GM12865 (cell line): ENCODE measurements around the gene TSNAX.

Experiments used
- DNase-seq: peaks from one replicate; pipeline ENCODE4 v3.0.0; 2010; ENCODE audit warnings: low read depth
- H3K4me3 ChIP-seq: 2 replicates; pipeline ENCODE4 v1.5.1; 2011; ENCODE audit warnings: mild to moderate bottlenecking, low read depth, low read length, control low read depth
- TF ChIP-seq, protein P1 (sequence below): IDR thresholded peaks from 2 replicates; pipeline ENCODE4 v1.5.1; 2011; ENCODE audit warnings: low read length, control low read depth, low read depth, inconsistent platforms; ENCODE audit not compliant: insufficient read depth; ENCODE audit errors: missing control alignments

Gene TSNAX

DNA sequence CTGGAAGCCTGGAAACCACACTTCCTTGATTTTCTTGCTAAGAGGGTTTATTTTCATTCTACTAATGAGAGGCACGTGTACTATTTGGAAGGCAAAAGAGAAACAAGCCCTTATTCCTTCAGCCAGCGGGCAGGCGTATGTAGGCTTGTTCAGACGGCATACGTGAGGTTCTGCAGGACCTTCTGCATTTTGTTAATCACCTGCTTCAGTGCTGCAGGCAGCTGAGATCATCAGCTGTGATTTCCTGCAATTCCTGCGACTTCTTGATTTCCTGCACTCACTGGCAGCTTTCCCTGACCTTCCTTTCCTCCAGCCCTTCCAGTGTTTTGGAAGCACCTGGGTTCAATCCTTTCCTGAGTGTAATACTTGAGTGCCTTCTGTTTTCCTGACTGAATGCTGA, 43.4 kb downstream of the TSNAX start:
- no peak overlapping the region for H3K4me3 ChIP-seq
- no peak for DNase-seq
- TF ChIP-seq, protein P1, sequence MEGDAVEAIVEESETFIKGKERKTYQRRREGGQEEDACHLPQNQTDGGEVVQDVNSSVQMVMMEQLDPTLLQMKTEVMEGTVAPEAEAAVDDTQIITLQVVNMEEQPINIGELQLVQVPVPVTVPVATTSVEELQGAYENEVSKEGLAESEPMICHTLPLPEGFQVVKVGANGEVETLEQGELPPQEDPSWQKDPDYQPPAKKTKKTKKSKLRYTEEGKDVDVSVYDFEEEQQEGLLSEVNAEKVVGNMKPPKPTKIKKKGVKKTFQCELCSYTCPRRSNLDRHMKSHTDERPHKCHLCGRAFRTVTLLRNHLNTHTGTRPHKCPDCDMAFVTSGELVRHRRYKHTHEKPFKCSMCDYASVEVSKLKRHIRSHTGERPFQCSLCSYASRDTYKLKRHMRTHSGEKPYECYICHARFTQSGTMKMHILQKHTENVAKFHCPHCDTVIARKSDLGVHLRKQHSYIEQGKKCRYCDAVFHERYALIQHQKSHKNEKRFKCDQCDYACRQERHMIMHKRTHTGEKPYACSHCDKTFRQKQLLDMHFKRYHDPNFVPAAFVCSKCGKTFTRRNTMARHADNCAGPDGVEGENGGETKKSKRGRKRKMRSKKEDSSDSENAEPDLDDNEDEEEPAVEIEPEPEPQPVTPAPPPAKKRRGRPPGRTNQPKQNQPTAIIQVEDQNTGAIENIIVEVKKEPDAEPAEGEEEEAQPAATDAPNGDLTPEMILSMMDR: no peak

DNA sequence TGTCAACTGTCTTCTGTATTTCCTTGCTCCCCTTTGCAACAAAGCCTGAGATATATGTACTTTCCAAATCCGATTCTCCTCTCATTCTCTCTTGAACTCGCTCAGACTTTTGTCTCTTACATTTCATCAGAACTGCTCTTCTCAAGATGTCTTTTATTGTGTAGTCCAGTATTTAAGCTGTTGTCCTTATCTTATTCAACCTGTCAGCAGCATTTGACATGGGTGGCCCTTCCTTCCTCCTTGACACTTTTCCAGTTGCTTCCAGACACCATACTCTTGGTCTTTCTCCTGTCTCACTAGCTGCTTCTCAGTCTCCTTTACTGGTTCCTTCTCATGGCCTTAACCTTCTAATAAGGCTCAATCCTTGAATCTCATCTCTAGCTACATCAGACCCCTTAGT, 47.0 kb downstream of the TSNAX start:
- TF ChIP-seq, protein P1: no peak
- DNase-seq: no peak

DNA sequence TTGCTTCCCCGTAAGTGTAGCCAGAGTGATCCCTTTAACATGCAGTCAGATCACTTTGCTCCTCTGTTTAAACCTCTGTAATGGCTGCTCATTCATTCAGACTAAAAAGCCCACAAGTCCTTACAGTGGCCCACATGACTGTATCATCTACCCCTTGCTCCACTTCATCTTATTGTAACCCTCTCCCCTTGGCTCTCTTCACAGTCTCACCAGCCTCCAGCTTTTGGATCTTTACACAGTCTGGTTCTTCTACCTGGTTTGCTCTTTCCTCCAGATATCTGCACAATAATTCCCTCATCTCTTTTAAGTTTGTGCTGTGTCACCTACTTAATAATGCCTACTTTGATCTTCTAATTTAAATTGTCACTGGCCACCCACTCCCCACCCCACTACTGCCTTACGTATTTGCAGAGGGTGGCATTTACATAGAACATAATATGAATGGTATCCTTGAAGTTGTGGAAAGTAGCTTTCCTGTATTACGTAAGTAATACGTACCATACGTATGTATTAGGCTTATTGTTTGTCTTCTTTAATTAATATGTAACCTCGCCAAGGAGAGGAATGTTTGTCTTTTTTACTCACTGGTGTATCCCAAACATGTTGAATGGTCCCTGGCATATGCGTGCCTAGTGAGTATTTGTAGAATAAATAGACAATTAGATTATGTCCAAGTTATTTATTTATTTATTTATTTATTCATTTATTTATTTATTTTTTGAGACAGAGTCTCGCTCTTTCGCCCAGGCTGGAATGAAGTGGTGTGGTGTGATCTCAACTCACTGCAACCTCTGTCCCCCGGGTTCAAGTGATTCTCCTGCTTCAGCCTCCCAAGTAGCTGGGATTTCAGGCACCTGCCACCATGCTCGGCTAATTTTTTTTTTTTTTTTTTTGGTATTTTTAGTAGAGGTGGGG, 48.6 kb downstream of the TSNAX start:
- DNase-seq: no peak
- no peak overlapping the region for H3K4me3 ChIP-seq
- TF ChIP-seq, protein P1: no peak

More for the DNA sequence above, 47.0 kb downstream of the TSNAX start:
- H3K4me3 ChIP-seq: no peak overlapping the region

DNA sequence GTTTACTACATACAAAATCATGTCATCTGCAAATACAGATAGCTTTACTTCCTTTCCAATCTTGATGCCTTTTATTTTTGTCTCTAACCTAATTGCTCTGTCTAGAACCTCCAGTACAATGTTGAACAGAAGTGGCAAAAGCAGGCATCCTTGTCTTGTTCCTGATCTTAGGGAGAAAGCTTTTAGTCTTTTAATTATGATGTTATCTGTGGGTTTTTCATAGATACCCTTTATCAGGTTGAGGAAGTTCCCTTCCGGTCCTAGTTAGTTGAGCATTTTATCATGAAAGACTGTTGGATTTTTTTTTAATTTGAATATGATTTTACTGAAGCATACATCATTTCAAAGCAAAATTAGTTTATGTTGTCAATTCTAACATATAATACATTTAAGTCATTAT, 52.4 kb downstream of the TSNAX start:
- DNase-seq: no peak
- TF ChIP-seq, protein P1: no peak
- no peak overlapping the region for H3K4me3 ChIP-seq

DNA sequence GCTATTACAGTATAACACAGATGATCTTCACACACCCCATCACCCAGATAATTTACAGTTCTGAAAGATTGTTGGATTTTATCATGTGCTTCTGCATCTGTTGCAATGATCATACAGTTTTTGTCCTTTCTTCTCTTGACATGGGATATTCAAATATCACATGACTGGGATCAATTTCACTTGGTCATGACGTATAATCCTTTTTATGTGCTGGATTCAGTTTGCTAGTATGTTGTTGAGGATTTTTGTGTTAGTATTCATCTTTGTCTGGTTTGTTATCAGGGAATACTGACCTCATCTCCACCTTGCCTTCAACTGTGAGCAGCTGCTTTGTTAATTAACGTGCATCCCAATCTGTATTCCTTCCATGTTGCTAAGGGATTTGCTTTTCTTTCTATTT, 53.4 kb downstream of the TSNAX start:
- TF ChIP-seq, protein P1: no peak
- DNase-seq: no peak
- no peak overlapping the region for H3K4me3 ChIP-seq

DNA sequence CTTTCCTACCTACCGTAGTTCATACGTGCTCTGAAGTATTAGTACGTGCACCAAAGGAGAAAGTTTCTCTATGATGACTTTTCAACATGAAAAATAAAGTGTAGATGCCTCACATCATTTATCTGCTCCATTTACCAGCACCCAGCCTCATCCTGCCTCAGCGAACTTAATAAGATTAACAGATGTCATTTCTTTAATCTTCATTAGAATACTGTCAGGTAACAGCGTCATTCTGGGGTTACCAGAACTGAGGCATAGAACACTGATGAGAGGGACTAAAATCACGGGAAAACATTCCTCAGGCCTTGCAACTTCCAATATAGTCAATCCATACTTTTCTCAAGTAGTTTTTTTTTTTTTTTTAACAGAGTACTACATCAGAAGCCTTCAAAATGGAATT, 54.9 kb downstream of the TSNAX start:
- TF ChIP-seq, protein P1: no peak
- H3K4me3 ChIP-seq: no peak overlapping the region
- DNase-seq: no peak

DNA sequence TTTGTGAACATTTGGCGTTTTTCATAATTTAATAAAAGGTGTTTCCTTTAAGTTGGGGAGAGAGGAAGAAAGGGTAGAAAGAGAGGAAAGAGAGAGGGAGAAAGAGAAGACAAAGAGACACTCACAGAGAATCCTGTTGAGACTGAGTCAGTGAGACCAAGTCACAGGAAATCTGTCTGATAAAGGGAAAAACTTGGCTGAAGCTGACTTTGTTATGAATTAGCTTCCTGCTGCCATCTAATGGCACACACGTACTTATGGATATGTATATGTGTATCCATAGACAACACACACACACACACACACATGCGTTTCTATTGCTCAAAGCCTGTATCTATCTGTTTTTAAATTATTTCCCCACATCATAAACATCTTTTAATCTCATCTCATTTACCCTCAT, 55.6 kb downstream of the TSNAX start:
- TF ChIP-seq, protein P1: no peak
- no peak overlapping the region for H3K4me3 ChIP-seq
- peak; percentile 29 for DNase-seq
